Activated T-helper 2 cell treated with anti-CD3 and anti-CD28 coated beads, Interferon-gamma antibody, Interleukin-2, Interleukin-4, amounts not matched to agents 10 μg/mL and 5 μg/mL and 100 μg/mL, durations not matched to agents 14 hours and 24 hours and 36 hours (primary cell): ENCODE data around the gene COLEC11. TPM values are rescaled to one million over a fixed set of nuclear protein-coding genes. Genes with fewer than 3 reads are reported as not detected.

Experiments
- DNase-seq: peaks from one replicate; pipeline ENCODE4 v3.0.0; 2021; ENCODE audit warnings: low spot score
- H3K27ac Mint-ChIP-seq: one replicate; pipeline ENCODE4 v1.8.0; 2021; ENCODE audit warnings: mixed read lengths
- H3K27me3 Mint-ChIP-seq: one replicate; pipeline ENCODE4 v1.8.0; 2021; ENCODE audit warnings: low read depth, mixed read lengths
- H3K36me3 Mint-ChIP-seq: one replicate; pipeline ENCODE4 v1.8.0; 2021; ENCODE audit warnings: low read depth, mixed read lengths
- H3K4me1 Mint-ChIP-seq: one replicate; pipeline ENCODE4 v1.8.0; 2021; ENCODE audit warnings: low read depth, mixed read lengths
- H3K4me3 Mint-ChIP-seq: one replicate; pipeline ENCODE4 v1.8.0; 2021; ENCODE audit warnings: low read depth, mild to moderate bottlenecking, moderate library complexity, mixed read lengths
- H3K9me3 Mint-ChIP-seq: one replicate; pipeline ENCODE4 v1.8.0; 2021; ENCODE audit warnings: mixed read lengths
- intact Hi-C: fragments of 100-400 bp; cut with micrococcal nuclease; formaldehyde crosslinking; loops from one replicate; pipeline ENCODE4 v1.15.1; 2023
- total RNA-seq: library from RNA; stranded (reverse); gene quantifications from 2 replicates; pipeline ENCODE4 v1.2.3, GENCODE V29; 2022

COLEC11 gene
- total RNA-seq, 1 donor from 2014 or later, result not detected

GRCh38 chr2:3643371-3644245, 48.7 kb downstream of the COLEC11 start:
- Mint-ChIP-seq H3K9me3 (no peaks in the 10 kb centered on the region), H3K27me3 (no peaks in the 10 kb centered on the region), H3K36me3 (no peaks in the 10 kb centered on the region), H3K4me3 (no peak overlapping the region), H3K4me1 (peaks cover 4% of the 10 kb centered on the region), H3K27ac (no peak overlapping the region)
- intact Hi-C loops, result no loop called here
- no peak for DNase-seq

- no peaks in the 10 kb centered on the region for H3K36me3 Mint-ChIP-seq
- no peak overlapping the region for H3K27ac Mint-ChIP-seq
Observed at GRCh38 chr2:3644246-3644525, 49.3 kb downstream of the COLEC11 start.

GRCh38 chr2:3644891-3645605, 50.1 kb downstream of the COLEC11 start:
- H3K27ac Mint-ChIP-seq, result no peak overlapping the region
- intact Hi-C loops, result no loop called here

More at GRCh38 chr2:3644246-3644525, 49.3 kb downstream of the COLEC11 start:
- DNase-seq, result no peak
- intact Hi-C loops, result no loop called here
- Mint-ChIP-seq H3K4me3 (no peak overlapping the region), H3K27me3 (no peaks in the 10 kb centered on the region), H3K4me1 (no peaks in the 10 kb centered on the region), H3K9me3 (no peaks in the 10 kb centered on the region)

GRCh38 chr2:3645745-3646389, 51.0 kb downstream of the COLEC11 start:
- intact Hi-C loops, result no loop called here
- H3K27ac Mint-ChIP-seq, result no peak overlapping the region
- H3K9me3 Mint-ChIP-seq, result no peaks in the 10 kb centered on the region
- no peak overlapping the region for H3K4me3 Mint-ChIP-seq
- peaks cover 2% of the 10 kb centered on the region for H3K4me1 Mint-ChIP-seq
- no peaks in the 10 kb centered on the region for H3K36me3 Mint-ChIP-seq
- no peak for DNase-seq
- no peaks in the 10 kb centered on the region for H3K27me3 Mint-ChIP-seq

More at GRCh38 chr2:3644891-3645605, 50.1 kb downstream of the COLEC11 start:
- DNase-seq, result no peak
- no peak overlapping the region for H3K4me3 Mint-ChIP-seq
- no peaks in the 10 kb centered on the region for H3K4me1 Mint-ChIP-seq
- no peaks in the 10 kb centered on the region for H3K36me3 Mint-ChIP-seq
- no peaks in the 10 kb centered on the region for H3K27me3 Mint-ChIP-seq
- no peaks in the 10 kb centered on the region for H3K9me3 Mint-ChIP-seq

- H3K4me1 Mint-ChIP-seq, result peaks cover 6% of the 10 kb centered on the region
- H3K27ac Mint-ChIP-seq, result no peak overlapping the region
- no peak overlapping the region for H3K4me3 Mint-ChIP-seq
- no peaks in the 10 kb centered on the region for H3K36me3 Mint-ChIP-seq
- DNase-seq, result no peak
- H3K9me3 Mint-ChIP-seq, result no peaks in the 10 kb centered on the region
- no peaks in the 10 kb centered on the region for H3K27me3 Mint-ChIP-seq
- intact Hi-C loops, result no loop called here
Observed at GRCh38 chr2:3646446-3646845, 51.5 kb downstream of the COLEC11 start.

GRCh38 chr2:3647246-3647645, 52.3 kb downstream of the COLEC11 start:
- Mint-ChIP-seq H3K4me1 (peaks cover 14% of the 10 kb centered on the region), H3K27me3 (no peaks in the 10 kb centered on the region), H3K36me3 (no peaks in the 10 kb centered on the region), H3K9me3 (no peaks in the 10 kb centered on the region), H3K27ac (no peak overlapping the region), H3K4me3 (no peak overlapping the region)
- intact Hi-C loops, result no loop called here
- DNase-seq, result no peak

- Mint-ChIP-seq H3K4me3 (no peak overlapping the region), H3K36me3 (no peaks in the 10 kb centered on the region), H3K27ac (no peak overlapping the region), H3K9me3 (no peaks in the 10 kb centered on the region), H3K4me1 (peaks cover 14% of the 10 kb centered on the region), H3K27me3 (no peaks in the 10 kb centered on the region)
- DNase-seq, result no peak
- intact Hi-C loops, result no loop called here
Observed at GRCh38 chr2:3647831-3648651, 53.1 kb downstream of the COLEC11 start.

- H3K4me3 Mint-ChIP-seq, result no peak overlapping the region
- H3K9me3 Mint-ChIP-seq, result no peaks in the 10 kb centered on the region
- no peak overlapping the region for H3K27ac Mint-ChIP-seq
- no peaks in the 10 kb centered on the region for H3K27me3 Mint-ChIP-seq
- intact Hi-C loops, result no loop called here
- no peaks in the 10 kb centered on the region for H3K36me3 Mint-ChIP-seq
- no peak for DNase-seq
- peaks cover 14% of the 10 kb centered on the region for H3K4me1 Mint-ChIP-seq
Observed at GRCh38 chr2:3648652-3649177, 53.8 kb downstream of the COLEC11 start.

GRCh38 chr2:3649581-3649980, 54.7 kb downstream of the COLEC11 start:
- no peaks in the 10 kb centered on the region for H3K27me3 Mint-ChIP-seq
- peaks cover 14% of the 10 kb centered on the region for H3K4me1 Mint-ChIP-seq
- no peak overlapping the region for H3K27ac Mint-ChIP-seq
- no peaks in the 10 kb centered on the region for H3K9me3 Mint-ChIP-seq
- intact Hi-C loops, result no loop called here
- H3K4me3 Mint-ChIP-seq, result no peak overlapping the region
- no peak for DNase-seq
- no peaks in the 10 kb centered on the region for H3K36me3 Mint-ChIP-seq

GRCh38 chr2:3650140-3650920, 55.4 kb downstream of the COLEC11 start:
- Mint-ChIP-seq H3K9me3 (no peaks in the 10 kb centered on the region), H3K27ac (no peak overlapping the region), H3K4me3 (no peak overlapping the region), H3K36me3 (no peaks in the 10 kb centered on the region), H3K4me1 (peaks cover 14% of the 10 kb centered on the region), H3K27me3 (no peaks in the 10 kb centered on the region)
- intact Hi-C loops, result loop anchor here (2.0 kb wide), 2 partner anchors 188 to 428 kb away; no protein-coding TSS in a partner anchor
- no peak for DNase-seq

- H3K4me1 Mint-ChIP-seq, result peaks cover 14% of the 10 kb centered on the region
- H3K36me3 Mint-ChIP-seq, result no peaks in the 10 kb centered on the region
- peak; percentile 66 for DNase-seq
- H3K4me3 Mint-ChIP-seq, result peak overlapping the region; percentile 80
- peak overlapping the region; percentile 94 for H3K27ac Mint-ChIP-seq
- no peaks in the 10 kb centered on the region for H3K9me3 Mint-ChIP-seq
- intact Hi-C loops, result loop anchor here (1.0 to 2.0 kb wide), 7 partner anchors 77 to 429 kb away; partner anchors contain the start of genes RNASEH1, RPS7 and TRAPPC12
- H3K27me3 Mint-ChIP-seq, result no peaks in the 10 kb centered on the region
Observed at GRCh38 chr2:3651691-3652648, 57.1 kb downstream of the COLEC11 start.
